NCI-H2107 treated with DMSO at 0.1 percent for 48 hours (cell line): ENCODE results near the gene EZR.

Experiments used
- DNase-seq: peaks from one replicate; lab custom pipeline; 2025; ENCODE audit not compliant: unreplicated experiment; lab: John Stamatoyannopoulos, UW

The EZR gene

DNA sequence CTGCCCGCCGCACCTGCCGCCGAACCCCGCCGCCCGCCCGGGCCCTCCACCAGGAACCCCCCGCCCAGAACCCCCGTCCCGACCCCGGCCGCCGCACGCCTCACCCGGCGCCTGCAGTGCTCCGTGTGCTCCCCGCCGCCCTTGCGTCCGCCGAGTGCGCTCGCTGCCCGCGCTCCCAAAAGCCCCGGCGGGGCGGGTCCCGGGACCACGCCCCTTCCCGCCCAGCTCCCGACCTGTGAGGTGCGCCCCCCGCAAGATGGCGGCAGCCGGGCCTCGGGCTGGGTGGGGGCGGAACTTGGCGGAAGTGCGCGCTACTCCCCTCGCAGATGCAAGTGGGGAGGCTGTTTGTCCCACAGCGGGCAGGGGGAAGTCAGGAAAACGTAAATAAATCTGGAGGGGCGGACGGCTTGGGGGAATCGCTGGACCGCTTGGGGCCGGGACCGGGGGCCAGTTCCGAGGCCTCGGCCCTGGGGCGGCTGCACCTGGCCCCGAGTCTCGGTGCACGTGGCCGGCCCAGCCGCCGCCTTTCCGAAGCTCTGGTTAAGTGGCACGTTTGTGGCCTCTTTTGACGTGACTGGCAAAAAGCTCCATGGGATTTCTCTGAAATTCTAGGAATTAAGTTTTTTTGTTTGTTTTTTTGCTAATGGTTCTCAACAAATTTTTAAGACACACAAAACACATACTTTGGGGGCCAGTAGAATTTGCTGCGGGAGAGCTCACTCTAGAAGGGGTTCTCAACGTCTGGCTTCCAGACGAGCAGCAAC lies at the start of gene EZR:
Gene EZR (minus strand): TSS at position 156 of the 764 bp plus-strand sequence. CDS start 1,275 bp downstream, outside the sequence.
- no peak for DNase-seq

DNA sequence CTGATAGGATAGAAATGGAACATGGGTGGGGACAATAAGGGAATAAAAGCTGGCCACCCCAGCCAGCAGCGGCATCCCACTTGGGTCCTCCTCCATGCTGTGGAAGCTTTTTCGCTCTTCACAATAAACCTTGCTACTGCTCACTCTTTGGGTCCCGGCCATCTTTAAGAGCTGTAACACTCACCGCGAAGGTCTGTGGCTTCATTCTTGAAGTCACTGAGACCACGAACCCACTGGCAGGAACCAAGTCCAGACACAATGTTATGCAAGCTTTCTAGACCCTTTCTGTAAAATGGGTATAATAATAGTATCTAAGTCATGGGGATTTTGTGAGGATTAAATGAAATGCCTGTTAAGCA lies 48.9 kb upstream of the EZR start:
- DNase-seq: no peak

DNA sequence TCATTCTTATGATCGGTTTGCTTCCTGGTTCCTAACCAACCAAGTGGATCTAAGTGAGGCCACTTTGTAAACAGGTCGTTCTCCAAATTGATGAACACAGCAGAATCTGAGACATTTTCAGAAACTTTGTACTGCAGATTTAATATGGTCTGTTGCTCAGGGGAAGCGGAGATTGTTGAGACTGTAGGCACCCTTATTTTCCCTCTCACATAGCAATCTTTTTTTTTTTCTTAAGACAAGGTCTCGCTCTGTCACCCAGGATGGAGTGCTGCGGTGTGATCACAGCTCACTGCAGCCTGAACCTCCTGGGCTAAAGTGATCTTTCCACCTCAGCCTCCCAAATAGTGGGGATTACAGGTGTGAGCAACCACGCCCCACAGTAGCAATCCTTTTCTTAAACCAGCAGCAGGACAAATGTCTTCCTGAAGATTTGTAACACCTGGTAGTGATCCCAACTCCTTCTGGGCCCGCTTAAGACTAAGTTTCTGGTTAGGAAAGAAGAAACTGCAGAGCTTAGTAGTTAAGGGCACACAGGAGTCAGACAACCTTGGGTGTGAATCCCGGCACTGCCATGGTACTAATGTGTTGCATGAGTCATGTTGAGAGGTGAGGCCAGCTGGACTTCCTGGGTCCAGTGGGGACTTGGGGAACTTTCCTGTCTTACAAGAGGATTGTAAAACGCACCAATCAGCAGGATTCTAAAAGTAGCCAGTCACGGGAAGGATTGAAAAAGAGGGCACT lies 48.4 kb upstream of the EZR start:
- DNase-seq: no peak

DNA sequence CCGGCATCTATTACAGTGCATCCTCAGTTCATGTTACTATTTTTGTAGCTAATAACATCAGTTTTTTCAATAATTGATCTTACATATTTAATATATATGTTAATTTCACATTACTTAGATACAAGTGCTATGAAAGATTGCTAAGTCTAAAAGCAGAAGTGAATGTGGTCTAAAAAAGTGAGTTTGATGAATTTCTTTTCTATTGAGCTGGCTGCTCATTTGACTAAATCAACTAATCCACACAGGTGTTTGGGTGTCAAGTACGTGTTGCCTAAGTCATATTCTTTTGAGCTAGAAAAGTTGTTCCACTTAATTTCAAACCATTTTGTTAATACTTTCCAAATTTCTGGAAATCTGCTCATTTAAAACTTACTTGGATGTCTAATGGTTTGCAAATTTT lies 46.6 kb upstream of the EZR start:
- no peak for DNase-seq

DNA sequence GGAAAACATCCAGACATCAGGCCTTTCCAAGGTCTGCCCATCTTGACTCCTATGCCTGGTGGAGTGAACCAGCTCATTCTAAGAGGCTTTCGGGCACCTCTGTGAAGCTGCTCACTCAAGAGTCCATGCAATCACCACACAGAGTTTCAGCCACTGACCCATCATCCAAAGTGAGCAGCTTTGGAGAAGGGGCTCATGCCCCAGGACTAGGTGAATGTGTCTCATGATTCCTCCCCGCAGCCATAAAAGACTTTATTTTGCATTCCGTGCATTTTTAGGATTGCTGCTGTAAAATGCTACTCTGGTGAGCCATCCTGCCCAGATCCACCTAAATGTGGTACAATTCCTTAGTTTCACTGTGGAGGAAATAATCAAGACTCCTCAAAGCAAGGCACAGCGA lies 44.5 kb upstream of the EZR start:
- DNase-seq: no peak

DNA sequence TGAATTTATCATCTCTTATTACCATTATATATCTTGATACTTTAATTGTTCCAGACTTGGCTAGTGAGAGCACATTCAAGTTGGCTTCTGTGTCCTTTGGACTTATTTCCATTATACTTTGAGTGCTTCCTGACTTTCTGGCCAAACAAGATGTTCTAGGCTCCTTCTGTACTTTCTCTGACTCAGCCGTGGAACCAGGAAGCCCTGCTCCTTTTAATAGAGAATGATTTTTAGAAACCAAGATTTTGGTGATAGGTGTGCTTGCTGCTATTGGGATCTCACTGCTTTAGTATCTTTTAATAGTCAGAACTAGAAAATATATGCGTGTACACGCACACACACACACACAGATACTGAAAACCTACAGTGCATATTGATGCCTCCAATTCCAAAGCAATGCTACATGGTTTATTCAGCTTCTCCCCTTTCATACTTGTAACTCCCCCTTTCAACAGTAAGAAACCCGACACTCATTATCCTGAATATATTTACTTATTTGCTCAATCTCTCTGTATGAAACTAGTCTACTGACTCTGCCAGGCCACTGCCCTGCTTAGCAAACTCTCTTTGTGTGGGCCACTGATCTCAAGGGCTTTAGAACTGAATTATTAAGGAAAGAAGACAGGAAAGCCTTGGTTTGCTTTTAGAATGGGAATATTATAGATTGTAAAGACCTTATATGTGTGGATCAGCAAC lies 42.7 kb upstream of the EZR start:
- DNase-seq: peak; percentile 74

DNA sequence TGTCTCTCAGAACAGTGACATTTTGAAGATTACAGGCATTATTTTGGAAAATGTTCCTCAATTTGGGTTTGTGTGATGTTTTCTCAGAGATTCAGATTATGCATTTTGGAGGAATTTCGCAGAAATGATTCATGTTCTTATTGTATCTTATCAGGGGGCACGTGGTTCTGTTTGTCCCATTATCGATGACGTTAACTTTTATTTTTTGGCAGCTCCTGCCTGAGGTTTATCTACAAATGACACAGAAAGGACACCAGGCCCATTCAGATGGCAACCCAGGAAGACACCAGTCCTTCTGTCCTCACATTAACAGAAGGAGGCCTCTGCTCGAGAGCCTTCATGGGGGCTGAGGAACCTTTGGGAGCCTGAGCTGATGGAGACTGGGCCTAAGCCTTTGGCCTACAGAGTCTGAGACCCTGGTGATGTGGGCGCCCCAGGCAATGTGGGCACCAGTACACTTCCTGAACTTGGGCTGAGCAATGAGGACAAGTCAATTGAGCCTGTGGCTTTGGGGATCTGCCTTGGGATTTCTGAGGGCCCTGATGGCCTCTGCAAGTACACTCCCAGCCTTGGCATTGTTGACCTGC lies 41.2 kb upstream of the EZR start:
- no peak for DNase-seq

DNA sequence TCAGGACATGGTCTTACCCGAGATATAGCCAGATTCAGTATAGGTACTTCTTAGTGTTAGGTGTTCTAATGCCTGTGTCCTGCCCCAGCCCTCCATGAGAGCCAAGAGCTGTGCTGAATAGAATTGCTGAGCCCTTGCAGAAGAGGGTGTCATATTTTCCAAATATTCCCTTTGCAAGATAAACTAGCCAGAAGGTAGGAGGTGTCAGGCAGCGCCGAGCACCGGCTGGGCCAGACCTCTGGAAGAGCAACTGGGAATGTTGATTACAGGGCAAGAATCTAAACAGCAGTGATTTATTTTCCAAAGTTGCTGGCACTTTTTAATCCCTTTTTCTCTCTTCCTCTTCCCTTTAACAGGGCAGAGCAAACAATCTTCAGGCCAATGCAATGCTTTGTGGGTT lies 37.1 kb upstream of the EZR start:
- DNase-seq: no peak

DNA sequence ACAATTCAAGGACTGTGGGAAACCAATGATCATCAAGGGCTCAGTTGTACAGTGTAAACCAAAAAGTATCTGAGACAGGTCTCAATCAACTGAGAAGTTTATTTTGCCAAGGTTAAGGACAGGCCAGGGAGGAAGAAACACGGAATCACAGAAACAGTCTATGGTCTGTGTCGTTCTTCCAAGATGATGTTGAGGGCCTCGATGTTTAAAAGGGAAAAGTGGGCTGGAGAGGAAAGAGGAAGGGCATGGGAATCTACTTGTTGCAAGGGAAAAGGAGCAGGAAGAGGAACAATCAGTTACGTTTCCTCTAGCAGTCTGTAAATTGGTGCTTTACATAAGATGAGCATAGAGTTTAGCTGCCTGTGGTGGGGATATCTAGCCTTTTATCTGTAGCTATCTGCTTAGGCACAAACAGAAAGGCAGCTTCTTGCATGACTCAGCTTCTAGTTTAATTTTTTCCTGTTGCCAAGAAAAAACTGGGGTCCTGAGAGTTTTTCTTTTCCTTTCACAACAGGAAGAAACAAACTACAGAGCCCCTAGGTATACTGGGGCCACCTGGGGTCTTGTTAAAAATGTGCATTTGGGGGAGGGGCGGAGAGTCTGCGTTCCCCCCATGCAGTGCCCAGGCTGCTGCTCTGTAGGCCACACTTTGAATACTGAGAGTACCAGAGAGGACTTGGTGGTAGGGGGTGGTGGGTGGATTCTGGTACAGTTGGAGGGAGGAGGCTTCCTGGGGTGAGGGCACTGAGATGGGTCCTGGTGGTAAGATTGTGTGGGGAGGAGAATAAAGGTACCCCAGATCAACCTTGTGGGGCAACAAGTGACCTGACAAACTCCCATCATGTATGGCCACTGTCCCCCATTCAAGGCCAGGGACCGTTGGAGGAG lies 35.3 kb upstream of the EZR start:
- DNase-seq: no peak

DNA sequence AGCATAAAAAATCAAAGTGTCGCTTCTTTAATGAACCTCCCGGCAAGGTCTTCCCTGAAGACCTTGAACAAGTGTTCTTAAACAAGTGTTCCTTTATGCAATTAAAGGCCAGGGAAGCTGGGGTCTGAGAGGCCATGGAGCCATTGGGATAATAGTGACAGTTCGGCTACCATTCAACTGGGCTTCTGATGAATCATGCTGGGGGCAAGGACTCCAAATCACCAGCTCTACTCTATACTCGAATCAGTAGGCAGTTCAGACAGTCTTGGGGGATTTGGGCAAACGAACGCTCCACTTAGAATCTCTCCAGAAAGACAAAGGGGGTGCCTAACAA lies 34.7 kb upstream of the EZR start:
- no peak for DNase-seq

DNA sequence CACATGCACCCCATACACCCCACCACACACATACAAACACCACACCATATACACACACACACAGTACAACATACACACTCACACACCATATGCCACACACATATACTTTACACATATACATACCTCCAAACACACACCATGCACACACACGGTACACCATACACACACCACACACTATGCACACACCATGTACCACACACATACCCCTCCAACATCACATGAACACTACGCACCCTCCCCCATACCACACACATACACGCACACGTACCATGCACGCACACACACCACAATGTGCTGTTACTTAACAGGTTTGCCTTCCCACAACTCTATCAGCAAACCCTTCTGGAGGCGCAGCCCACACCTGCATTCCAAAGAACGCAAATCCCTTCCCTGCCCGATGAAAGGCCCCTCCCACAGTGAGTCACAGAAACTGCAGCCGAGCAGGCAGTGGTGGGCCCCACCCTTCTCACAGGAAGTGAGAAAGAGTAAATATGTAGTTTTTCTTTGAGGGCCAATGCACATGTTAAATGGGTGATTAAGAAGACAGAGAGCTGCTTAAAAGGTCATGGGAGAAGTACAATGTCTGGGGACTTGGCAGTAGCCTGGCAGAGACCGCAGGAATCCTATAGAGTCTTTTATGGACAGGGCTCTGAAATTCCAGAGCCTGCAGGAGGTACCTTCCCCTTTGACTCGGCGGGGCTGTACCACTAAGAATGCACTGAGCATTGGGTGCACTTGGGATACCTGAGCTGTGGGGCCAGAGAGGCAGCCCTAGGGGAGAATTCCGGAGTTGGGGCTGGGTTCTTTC lies 34.1 kb upstream of the EZR start:
- no peak for DNase-seq

DNA sequence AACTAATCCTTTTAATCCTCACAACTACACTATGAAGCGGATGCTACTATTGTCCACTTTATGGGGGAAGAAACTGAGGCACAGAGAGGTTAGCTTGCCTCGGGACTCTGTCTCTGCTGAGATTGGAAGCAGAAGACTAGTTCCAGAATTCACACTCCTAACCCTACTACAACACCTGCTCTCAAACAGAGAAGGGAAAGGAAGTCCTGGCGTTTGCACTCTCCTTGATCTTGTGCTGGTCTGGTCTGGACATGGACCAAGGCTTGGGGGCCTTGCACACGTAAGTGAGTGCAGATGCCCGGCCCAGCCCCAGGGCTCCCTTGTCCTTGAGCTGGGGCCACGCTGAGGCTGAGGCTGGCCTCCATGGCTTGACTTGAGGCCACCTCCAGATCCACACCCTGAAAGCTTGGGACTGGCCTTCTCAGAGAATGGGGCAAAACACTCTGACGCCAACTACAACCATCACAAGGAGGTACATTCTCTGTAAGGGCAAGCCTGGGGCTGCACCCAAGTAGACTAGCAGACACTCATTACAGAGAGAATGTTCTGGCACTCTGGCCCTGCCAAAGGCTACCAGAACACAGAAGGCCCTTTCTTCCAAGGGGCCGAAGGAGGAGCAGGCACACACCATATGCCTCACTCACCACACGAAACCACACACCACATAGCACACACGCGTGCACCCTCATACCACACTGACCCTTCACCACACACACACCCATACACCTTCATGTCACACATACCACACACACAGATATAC lies 33.3 kb upstream of the EZR start:
- no peak for DNase-seq

DNA sequence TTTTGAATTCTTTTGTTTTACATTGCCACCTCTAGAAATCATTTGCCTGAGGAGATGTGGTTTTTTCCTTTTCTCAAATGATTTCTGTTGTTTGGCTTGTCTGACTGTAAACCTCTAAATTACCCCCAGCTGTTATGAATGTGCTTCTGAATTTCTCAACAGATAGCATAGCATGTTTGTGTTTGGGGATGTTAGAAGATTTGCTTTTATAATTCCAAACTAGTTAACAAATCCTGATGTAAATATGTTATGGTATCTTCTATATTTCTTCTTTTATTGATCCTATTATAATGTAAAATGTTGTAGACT lies 31.6 kb upstream of the EZR start:
- no peak for DNase-seq

DNA sequence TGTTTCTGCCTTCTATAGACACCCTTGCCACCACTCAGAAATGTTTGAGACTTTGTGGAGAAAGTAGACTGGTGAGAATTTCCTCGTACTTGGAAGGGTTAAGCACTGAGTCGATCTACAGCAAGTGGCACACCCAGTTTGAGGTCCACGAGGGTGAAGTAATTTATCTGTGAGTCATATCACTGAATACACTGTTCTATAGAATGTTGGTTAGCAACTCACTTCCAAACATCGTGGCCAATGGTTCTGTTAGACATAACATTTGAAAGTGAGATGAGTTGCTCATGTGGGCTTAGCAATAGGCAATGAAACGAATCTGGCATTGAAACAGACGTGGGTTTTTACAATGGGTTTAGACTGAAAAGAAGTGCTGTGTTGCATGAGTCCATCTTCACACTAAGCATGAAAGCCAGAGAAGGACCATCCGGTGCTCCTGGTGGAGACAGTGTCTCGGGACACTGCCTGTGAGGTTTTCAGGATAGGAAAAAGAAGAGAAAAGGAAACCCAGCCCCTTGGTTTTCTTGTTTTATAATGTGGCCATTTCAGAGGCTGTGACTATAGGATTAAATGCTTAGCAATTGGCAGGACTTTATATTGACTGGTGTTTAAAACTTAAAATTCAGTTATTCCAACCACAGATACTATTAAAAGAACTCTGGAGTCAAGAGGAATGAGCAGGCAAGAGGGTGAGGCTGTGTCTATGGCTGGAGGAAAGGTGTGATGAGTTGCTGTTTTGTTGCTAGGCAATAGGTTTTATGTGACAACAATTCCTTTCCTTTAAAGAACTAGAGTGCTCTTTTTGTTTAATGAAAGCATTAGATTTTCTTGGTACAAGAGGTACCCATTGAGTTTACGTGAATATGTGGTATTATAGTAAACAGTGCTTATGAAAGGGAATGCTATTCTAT lies 31.0 kb upstream of the EZR start:
- peak; percentile 96 for DNase-seq

DNA sequence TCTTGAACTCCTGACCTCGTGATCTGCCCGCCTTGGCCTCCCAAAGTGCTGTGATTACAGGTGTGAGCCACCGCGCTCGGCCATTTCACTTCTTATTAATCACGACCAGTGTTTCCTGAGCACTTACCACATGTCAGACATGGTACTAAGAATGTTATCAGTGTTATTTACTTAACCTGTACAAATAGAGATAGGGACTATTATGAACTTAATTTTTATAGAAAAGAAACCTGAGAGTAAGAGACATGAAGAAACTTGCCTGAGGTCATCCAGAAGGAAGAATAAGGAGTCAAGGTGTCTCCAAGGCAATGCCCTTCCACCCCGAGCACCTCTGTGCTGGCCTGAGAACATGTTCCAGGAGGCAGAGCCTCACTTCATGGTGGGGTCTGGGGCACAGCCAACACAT lies 29.3 kb upstream of the EZR start:
- DNase-seq: no peak

DNA sequence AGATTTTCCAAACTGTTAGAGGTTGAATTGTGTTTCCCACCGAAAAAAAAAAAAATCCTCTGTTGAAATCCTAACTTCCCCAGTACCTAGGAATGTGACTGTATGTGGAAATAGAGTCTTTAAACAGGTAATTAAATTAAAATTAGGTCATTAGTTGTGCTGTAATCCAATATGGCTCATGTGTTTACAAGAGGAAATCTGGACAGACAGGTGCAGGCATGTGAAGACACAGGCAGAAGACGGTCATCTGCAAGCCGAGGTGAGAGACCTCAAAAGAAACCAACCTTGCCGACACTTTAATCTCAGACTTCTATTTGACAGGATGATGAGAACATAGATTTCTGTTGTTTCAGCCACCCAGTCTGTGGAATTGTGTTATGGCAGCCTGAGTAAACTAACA lies 28.6 kb upstream of the EZR start:
- no peak for DNase-seq

DNA sequence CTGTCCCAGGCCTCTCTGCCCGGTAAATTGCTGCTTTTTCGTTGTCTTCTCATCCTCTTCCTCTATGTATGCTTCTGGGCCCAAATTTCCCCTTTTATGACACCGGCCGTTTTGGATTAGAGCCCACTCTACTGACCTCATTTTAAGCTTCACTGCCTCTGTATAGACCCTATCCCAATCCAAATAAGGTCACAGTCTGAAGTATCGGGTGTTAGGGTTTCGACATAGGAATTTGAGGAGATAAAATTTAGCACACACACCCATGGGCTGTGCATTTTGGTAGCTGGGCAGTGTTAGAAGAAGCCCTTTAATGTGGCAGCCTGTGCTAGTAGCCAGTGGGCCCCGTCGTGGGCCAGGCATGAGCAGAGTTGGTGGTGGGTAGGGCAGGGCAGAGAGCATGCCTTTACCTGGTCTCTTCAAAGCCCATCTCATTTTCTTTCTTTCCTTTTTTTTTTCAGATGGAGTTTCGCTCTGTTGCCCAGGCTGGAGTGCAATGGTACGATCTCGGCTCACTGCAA lies 27.9 kb upstream of the EZR start:
- DNase-seq: no peak
